BE2C (cell line): ENCODE data around the gene VEPH1.

ENCODE experiments used
- DNase-seq: peaks from one replicate; pipeline ENCODE4 v3.0.0-alpha.2; 2020
- H3K27me3 ChIP-seq: fragments of 250-450 bp; sonication (Bioruptor Pico); 2 replicates; pipeline ENCODE4 v1.5.1; 2020; ENCODE audit warnings: mild to moderate bottlenecking
- H3K36me3 ChIP-seq: fragments of 250-450 bp; sonication (Bioruptor Pico); 2 replicates; pipeline ENCODE4 v1.5.1; 2020; ENCODE audit warnings: mild to moderate bottlenecking
- H3K4me1 ChIP-seq: fragments of 250-450 bp; sonication (Bioruptor Pico); 2 replicates; pipeline ENCODE4 v1.5.1; 2020
- H3K4me3 ChIP-seq: 2 replicates; pipeline ENCODE4 v1.5.1; 2011; ENCODE audit warnings: low read depth, low read length
- H3K9me3 ChIP-seq: fragments of 250-450 bp; sonication (Bioruptor Pico); 2 replicates; pipeline ENCODE4 v1.5.1; 2020
- CTCF ChIP-seq: IDR thresholded peaks from 2 replicates; pipeline ENCODE4 v1.5.1; 2012; ENCODE audit warnings: mild to moderate bottlenecking, low read depth, low read length

Gene VEPH1

DNA sequence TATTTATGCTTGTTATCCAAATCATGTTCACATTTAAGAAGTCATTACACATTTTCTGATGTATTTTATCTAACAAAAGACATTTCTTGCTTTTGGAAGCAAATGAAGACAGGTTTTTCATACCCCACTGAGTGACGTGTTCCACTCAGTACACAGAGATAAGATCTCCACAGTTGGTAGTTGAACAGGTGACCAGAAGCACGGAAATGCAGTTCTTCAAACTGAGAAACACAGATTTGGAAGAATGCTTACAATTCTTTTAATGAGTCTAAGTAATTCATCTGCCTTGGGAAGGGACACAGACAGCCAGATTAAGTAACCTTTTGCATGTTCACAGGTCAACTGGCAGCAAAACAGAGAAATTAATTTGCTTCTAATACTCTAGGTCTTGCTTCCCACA lies 43.5 kb downstream of the VEPH1 start:
- Histone ChIP-seq H3K4me3 (no peak overlapping the region), H3K4me1 (no peaks in the 10 kb centered on the region), H3K27me3 (no peaks in the 10 kb centered on the region), H3K36me3 (no peaks in the 10 kb centered on the region), H3K9me3 (no peaks in the 10 kb centered on the region)
- TF ChIP-seq CTCF = no peak
- DNase-seq = no peak

- no peak for TF ChIP-seq CTCF
- Histone ChIP-seq H3K4me3 (no peak overlapping the region), H3K9me3 (no peaks in the 10 kb centered on the region), H3K27me3 (no peaks in the 10 kb centered on the region; the same call in 1 of the 2 replicates), H3K36me3 (no peaks in the 10 kb centered on the region), H3K4me1 (no peaks in the 10 kb centered on the region)
- no peak for DNase-seq
Measured at GRCh38 chr3:157453824-157454223, 49.4 kb downstream of the VEPH1 start.

DNA sequence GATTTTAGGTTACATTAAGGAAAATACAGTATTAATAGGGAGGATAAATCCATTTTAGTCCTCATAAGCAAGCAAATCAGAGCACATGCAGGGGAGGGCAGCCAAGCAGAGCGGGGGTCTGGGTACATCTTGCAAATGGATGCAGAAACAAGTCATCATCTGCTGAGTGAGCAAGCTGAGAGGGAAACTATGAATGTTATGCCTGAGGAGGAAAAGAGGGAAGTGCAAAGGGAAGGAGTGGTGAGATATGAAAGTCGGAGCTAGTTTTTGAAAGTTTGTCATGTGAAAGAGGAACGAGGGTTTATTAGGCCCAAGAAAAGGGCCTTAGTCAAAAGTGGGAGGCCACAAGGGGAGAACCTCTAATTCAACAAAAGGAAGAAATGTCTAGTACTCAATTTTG lies 51.1 kb downstream of the VEPH1 start:
- Histone ChIP-seq H3K9me3 (no peaks in the 10 kb centered on the region), H3K4me1 (no peaks in the 10 kb centered on the region), H3K36me3 (no peaks in the 10 kb centered on the region), H3K27me3 (no peaks in the 10 kb centered on the region; the same call in 1 of the 2 replicates), H3K4me3 (no peak overlapping the region)
- TF ChIP-seq CTCF = no peak
- DNase-seq = no peak

GRCh38 chr3:157447026-157447694 lies 56.1 kb downstream of the VEPH1 start:
- no peaks in the 10 kb centered on the region; the same call in 1 of the 2 replicates for H3K27me3 ChIP-seq
- H3K36me3 ChIP-seq = no peaks in the 10 kb centered on the region
- H3K4me3 ChIP-seq = no peak overlapping the region
- peak; percentile 37; the same call in 1 of the 2 replicates for TF ChIP-seq CTCF
- H3K9me3 ChIP-seq = no peaks in the 10 kb centered on the region
- no peak for DNase-seq
- no peaks in the 10 kb centered on the region for H3K4me1 ChIP-seq

- H3K36me3 ChIP-seq = no peaks in the 10 kb centered on the region
- H3K27me3 ChIP-seq = peaks cover 7% of the 10 kb centered on the region
- H3K9me3 ChIP-seq = no peaks in the 10 kb centered on the region
- no peak for TF ChIP-seq CTCF
- no peak overlapping the region for H3K4me3 ChIP-seq
- H3K4me1 ChIP-seq = no peaks in the 10 kb centered on the region
- DNase-seq = no peak
Measured at GRCh38 chr3:157445857-157446256, 57.4 kb downstream of the VEPH1 start.

- H3K9me3 ChIP-seq = no peaks in the 10 kb centered on the region
- no peak overlapping the region for H3K4me3 ChIP-seq
- no peaks in the 10 kb centered on the region for H3K36me3 ChIP-seq
- no peaks in the 10 kb centered on the region for H3K4me1 ChIP-seq
- DNase-seq = no peak
- no peak for TF ChIP-seq CTCF
- H3K27me3 ChIP-seq = peaks cover 9% of the 10 kb centered on the region
Measured at GRCh38 chr3:157444797-157445184, 58.4 kb downstream of the VEPH1 start.
